ENCODE measurements around the gene SCTR. TPM values are rescaled to one million over a fixed set of nuclear protein-coding genes. Genes with fewer than 3 reads are reported as not detected.

SCTR gene
- total and polyA plus RNA-seq, 2 donors (not counting 1 experiment from before 2014, with no cell fraction given), result not detected

- no peak overlapping the region for H3K27ac ChIP-seq (ENCODE audit: low read length in 2 of 2)
- DNase-seq (no peak), ATAC-seq (ENCODE audit: low read depth) (no peak)
- ChIA-PET POLR2A (no interaction called here), CTCF (interaction anchor here (1.0 kb wide), 1 partner anchor 13 kb away, joined by 4 read pairs; no protein-coding TSS in a partner anchor)
- no peaks in the 10 kb centered on the region for H3K9me3 ChIP-seq (ENCODE audit: control extremely low read depth in 1 of 3, control insufficient read depth in 2 of 3, insufficient read depth in 1 of 3, low read length in 2 of 3)
- Mint-ChIP-seq H3K4me1 (no peaks in the 10 kb centered on the region), H3K27me3 (peaks cover 24% of the 10 kb centered on the region), H3K4me3 (no peak overlapping the region), H3K9me3 (ENCODE audit: insufficient read depth) (no peaks in the 10 kb centered on the region), H3K27ac (no peak overlapping the region)
- no peak overlapping the region for H3K4me3 ChIP-seq (ENCODE audit: control extremely low read depth in 1 of 5, extremely low read depth in 1 of 5, insufficient read depth in 1 of 5, low read depth in 2 of 5, low read length in 4 of 5)
- no peak overlapping the region for H2AFZ ChIP-seq (ENCODE audit: insufficient read depth, low read depth, low read length, poor library complexity, severe bottlenecking)
- H3K79me2 ChIP-seq (ENCODE audit: control insufficient read depth, insufficient read depth, low read length), result no peaks in the 10 kb centered on the region
- intact Hi-C loops (cut with micrococcal nuclease), result no loop called here
- H3K36me3 ChIP-seq (replicated peaks in 1 of 2; ENCODE audit: control extremely low read depth in 1 of 2, control insufficient read depth in 1 of 2, extremely low read depth in 1 of 2, insufficient read depth in 2 of 2, low read length in 1 of 2), result no peaks in the 10 kb centered on the region
- TF ChIP-seq EZH2 (IDR thresholded peaks at IDR 0.05; ENCODE audit: borderline replicate concordance, insufficient read depth, low read depth, low read length, poor library complexity, severe bottlenecking) (no peak), CTCF (IDR thresholded peaks at IDR 0.05) (no peak)
- H3K9ac ChIP-seq (ENCODE audit: low read length), result no peak overlapping the region
- H3K4me1 ChIP-seq (ENCODE audit: control insufficient read depth in 2 of 2, insufficient read depth in 2 of 2, low read length in 2 of 2), result no peaks in the 10 kb centered on the region
- 88% methylated on average over 8 of the region's 8 CpGs for WGBS (ENCODE audit: insufficient coverage)
- peaks cover 0 to 6% (median 1%) of the 10 kb centered on the region in 4 experiments for H3K27me3 ChIP-seq (replicated peaks in 1 of 4; ENCODE audit: control extremely low read depth in 1 of 4, control insufficient read depth in 3 of 4, insufficient read depth in 4 of 4, low read length in 3 of 4)
- no peak overlapping the region for H3K4me2 ChIP-seq (replicated peaks; ENCODE audit: low read depth, low read length, poor library complexity, severe bottlenecking)
- H4K20me1 ChIP-seq (ENCODE audit: control insufficient read depth, insufficient read depth, low read length, poor library complexity, severe bottlenecking), result no peaks in the 10 kb centered on the region
These were observed 34.2 kb downstream of the SCTR start for GRCh38 chr2:119490106-119490505.

GRCh38 chr2:119489232-119489952 lies 34.9 kb downstream of the SCTR start:
- intact Hi-C loops (cut with micrococcal nuclease), result no loop called here
- Histone ChIP-seq H2AFZ (ENCODE audit: insufficient read depth, low read depth, low read length, poor library complexity, severe bottlenecking) (no peak overlapping the region), H3K36me3 (replicated peaks in 1 of 2; ENCODE audit: control extremely low read depth in 1 of 2, control insufficient read depth in 1 of 2, extremely low read depth in 1 of 2, insufficient read depth in 2 of 2, low read length in 1 of 2) (no peaks in the 10 kb centered on the region), H3K9ac (ENCODE audit: low read length) (no peak overlapping the region), H3K9me3 (ENCODE audit: control extremely low read depth in 1 of 3, control insufficient read depth in 2 of 3, insufficient read depth in 1 of 3, low read length in 2 of 3) (no peaks in the 10 kb centered on the region), H3K79me2 (ENCODE audit: control insufficient read depth, insufficient read depth, low read length) (no peaks in the 10 kb centered on the region), H4K20me1 (ENCODE audit: control insufficient read depth, insufficient read depth, low read length, poor library complexity, severe bottlenecking) (no peaks in the 10 kb centered on the region), H3K27ac (ENCODE audit: low read length in 2 of 2) (no peak overlapping the region), H3K27me3 (replicated peaks in 1 of 4; ENCODE audit: control extremely low read depth in 1 of 4, control insufficient read depth in 3 of 4, insufficient read depth in 4 of 4, low read length in 3 of 4) (peaks cover 0 to 5% (median under 1%) of the 10 kb centered on the region in 4 experiments), H3K4me3 (ENCODE audit: control extremely low read depth in 1 of 5, extremely low read depth in 1 of 5, insufficient read depth in 1 of 5, low read depth in 2 of 5, low read length in 4 of 5) (no peak overlapping the region), H3K4me1 (ENCODE audit: control insufficient read depth in 2 of 2, insufficient read depth in 2 of 2, low read length in 2 of 2) (no peaks in the 10 kb centered on the region), H3K4me2 (replicated peaks; ENCODE audit: low read depth, low read length, poor library complexity, severe bottlenecking) (no peak overlapping the region)
- TF ChIP-seq EZH2 (IDR thresholded peaks at IDR 0.05; ENCODE audit: borderline replicate concordance, insufficient read depth, low read depth, low read length, poor library complexity, severe bottlenecking) (no peak), CTCF (IDR thresholded peaks at IDR 0.05) (no peak)
- Mint-ChIP-seq H3K4me1 (no peaks in the 10 kb centered on the region), H3K27ac (no peak overlapping the region), H3K27me3 (peaks cover 17% of the 10 kb centered on the region), H3K9me3 (ENCODE audit: insufficient read depth) (no peaks in the 10 kb centered on the region), H3K4me3 (no peak overlapping the region)
- ChIA-PET CTCF (interaction anchor here (1.0 kb wide), 1 partner anchor 13 kb away, joined by 4 read pairs; no protein-coding TSS in a partner anchor), POLR2A (no interaction called here)
- DNase-seq (no peak), ATAC-seq (ENCODE audit: low read depth) (no peak)
- 93% methylated on average over 8 of the region's 10 CpGs for WGBS (ENCODE audit: insufficient coverage)
